ENCODE results near the gene KREMEN2. TPM values are rescaled to one million over a fixed set of nuclear protein-coding genes. Genes with fewer than 3 reads are reported as not detected.

The KREMEN2 gene
- total and polyA plus RNA-seq, 2 of the 13 experiments (the other 11 are each of a cell fraction or from before 2014, with no cell fraction given): 0.48 to 1.2 TPM

DNA sequence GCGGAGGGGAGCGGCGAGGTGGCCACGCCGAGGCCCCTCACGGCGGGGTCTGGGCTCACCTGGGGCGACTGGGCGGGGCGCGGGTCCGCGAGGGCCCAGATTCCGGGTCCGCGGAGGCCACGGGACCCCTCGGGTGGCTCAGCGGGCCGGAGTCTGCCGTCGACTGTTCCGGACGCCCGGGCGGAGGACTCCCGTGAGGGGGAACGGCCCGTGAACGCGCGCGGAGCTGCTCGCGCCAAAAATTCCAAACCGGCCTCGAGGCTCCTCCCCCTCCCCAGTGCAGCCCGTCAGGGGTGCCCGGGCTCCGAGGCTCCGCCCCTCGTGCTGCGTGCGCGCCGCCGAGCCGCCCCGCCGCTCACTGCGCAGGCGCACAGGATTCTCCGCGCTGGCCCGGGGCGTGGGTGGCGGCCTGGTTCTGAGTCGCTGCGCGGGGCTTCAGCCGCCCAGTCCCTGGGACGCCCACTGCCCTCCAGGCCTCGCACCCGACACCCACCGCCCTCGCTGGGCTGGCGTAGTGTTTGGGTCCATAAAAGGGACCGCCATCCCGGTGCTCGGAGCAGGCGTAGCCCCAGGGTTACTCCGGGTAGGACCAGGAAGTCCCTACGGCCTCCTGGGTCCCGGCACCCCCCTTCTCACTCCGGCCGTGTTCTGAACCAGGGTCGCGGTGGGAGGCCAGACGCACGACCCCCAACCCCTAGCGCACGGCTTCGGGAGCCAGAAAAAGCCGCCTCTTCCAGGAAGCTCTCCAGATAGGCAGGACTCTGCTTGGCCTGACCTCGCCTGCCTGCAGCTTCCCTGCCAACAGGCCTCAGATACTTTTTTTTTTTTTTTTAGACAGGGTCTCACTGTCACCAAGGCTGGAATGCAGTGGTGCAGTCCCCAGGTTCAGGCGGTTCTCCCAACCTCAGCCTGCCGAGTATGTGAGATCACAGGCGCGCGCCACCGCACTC lies 16.4 kb downstream of the KREMEN2 start, which contains the start of gene PKMYT1 (continued):
- 0 out of 2 replicates have a peak, but pooled peaks have one; percentile 21 for TF ChIP-seq MYPOP (CRISPR knock-in tag; IDR thresholded peaks at IDR 0.05)
- peak; percentile 30; the same call in 1 of the 2 replicates for TF ChIP-seq JUND (CRISPR knock-in tag; IDR thresholded peaks at IDR 0.05)
- no peak for TF ChIP-seq TIGD3 (CRISPR knock-in tag; IDR thresholded peaks at IDR 0.05; ENCODE audit: borderline replicate concordance)
- TF ChIP-seq NR3C1 (CRISPR knock-in tag; IDR thresholded peaks at IDR 0.05): no peak
- TF ChIP-seq SMAD3 (CRISPR knock-in tag; IDR thresholded peaks at IDR 0.05): no peak
- TF ChIP-seq, protein P1, sequence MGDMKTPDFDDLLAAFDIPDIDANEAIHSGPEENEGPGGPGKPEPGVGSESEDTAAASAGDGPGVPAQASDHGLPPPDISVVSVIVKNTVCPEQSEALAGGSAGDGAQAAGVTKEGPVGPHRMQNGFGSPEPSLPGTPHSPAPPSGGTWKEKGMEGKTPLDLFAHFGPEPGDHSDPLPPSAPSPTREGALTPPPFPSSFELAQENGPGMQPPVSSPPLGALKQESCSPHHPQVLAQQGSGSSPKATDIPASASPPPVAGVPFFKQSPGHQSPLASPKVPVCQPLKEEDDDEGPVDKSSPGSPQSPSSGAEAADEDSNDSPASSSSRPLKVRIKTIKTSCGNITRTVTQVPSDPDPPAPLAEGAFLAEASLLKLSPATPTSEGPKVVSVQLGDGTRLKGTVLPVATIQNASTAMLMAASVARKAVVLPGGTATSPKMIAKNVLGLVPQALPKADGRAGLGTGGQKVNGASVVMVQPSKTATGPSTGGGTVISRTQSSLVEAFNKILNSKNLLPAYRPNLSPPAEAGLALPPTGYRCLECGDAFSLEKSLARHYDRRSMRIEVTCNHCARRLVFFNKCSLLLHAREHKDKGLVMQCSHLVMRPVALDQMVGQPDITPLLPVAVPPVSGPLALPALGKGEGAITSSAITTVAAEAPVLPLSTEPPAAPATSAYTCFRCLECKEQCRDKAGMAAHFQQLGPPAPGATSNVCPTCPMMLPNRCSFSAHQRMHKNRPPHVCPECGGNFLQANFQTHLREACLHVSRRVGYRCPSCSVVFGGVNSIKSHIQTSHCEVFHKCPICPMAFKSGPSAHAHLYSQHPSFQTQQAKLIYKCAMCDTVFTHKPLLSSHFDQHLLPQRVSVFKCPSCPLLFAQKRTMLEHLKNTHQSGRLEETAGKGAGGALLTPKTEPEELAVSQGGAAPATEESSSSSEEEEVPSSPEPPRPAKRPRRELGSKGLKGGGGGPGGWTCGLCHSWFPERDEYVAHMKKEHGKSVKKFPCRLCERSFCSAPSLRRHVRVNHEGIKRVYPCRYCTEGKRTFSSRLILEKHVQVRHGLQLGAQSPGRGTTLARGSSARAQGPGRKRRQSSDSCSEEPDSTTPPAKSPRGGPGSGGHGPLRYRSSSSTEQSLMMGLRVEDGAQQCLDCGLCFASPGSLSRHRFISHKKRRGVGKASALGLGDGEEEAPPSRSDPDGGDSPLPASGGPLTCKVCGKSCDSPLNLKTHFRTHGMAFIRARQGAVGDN (CRISPR knock-in tag; IDR thresholded peaks at IDR 0.05): peak; percentile 70
- TF ChIP-seq NKX3-1 (CRISPR knock-in tag; IDR thresholded peaks at IDR 0.05): 0 out of 2 replicates have a peak, but pooled peaks have one; percentile 60
- no peak for TF ChIP-seq REXO4 (CRISPR knock-in tag; IDR thresholded peaks at IDR 0.05; ENCODE audit: borderline replicate concordance)
- TF ChIP-seq CBX1 (IDR thresholded peaks at IDR 0.05; ENCODE audit: low read depth): no peak
- no peak for TF ChIP-seq AFF4 (CRISPR knock-in tag; IDR thresholded peaks at IDR 0.05)
- TF ChIP-seq RFXANK (CRISPR knock-in tag; IDR thresholded peaks at IDR 0.05): no peak
- TF ChIP-seq, protein P2, sequence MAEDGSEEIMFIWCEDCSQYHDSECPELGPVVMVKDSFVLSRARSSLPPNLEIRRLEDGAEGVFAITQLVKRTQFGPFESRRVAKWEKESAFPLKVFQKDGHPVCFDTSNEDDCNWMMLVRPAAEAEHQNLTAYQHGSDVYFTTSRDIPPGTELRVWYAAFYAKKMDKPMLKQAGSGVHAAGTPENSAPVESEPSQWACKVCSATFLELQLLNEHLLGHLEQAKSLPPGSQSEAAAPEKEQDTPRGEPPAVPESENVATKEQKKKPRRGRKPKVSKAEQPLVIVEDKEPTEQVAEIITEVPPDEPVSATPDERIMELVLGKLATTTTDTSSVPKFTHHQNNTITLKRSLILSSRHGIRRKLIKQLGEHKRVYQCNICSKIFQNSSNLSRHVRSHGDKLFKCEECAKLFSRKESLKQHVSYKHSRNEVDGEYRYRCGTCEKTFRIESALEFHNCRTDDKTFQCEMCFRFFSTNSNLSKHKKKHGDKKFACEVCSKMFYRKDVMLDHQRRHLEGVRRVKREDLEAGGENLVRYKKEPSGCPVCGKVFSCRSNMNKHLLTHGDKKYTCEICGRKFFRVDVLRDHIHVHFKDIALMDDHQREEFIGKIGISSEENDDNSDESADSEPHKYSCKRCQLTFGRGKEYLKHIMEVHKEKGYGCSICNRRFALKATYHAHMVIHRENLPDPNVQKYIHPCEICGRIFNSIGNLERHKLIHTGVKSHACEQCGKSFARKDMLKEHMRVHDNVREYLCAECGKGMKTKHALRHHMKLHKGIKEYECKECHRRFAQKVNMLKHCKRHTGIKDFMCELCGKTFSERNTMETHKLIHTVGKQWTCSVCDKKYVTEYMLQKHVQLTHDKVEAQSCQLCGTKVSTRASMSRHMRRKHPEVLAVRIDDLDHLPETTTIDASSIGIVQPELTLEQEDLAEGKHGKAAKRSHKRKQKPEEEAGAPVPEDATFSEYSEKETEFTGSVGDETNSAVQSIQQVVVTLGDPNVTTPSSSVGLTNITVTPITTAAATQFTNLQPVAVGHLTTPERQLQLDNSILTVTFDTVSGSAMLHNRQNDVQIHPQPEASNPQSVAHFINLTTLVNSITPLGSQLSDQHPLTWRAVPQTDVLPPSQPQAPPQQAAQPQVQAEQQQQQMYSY (CRISPR knock-in tag; IDR thresholded peaks at IDR 0.05): 0 out of 2 replicates have a peak, but pooled peaks have one; percentile 32
- no peak for TF ChIP-seq HOXA9 (CRISPR knock-in tag; IDR thresholded peaks at IDR 0.05; ENCODE audit: borderline replicate concordance)

Data from HepG2 (cell line).